Sigmoid colon (tissue), 4 donors: Measurements from ENCODE around the gene SMIM10L2A.

Experiments used
- CTCF ChIP-seq, 4 experiments: fragments of 450-650 bp in 3 of 4; fragments of 200-600 bp in 1 of 4; IDR thresholded peaks; one replicate each; pipeline ENCODE4 v1.5.1; 2016 to 2019; ENCODE audit warnings: antibody characterized with exemption in 4 of 4, mild to moderate bottlenecking in 3 of 4, moderate library complexity in 2 of 4
- POLR2A ChIP-seq, 2 donors: fragments of 450-650 bp; IDR thresholded peaks; one replicate each; pipeline ENCODE4 v1.6.1; 2016; ENCODE audit warnings: antibody characterized with exemption in 2 of 2, mild to moderate bottlenecking in 2 of 2, moderate library complexity in 2 of 2
- POLR2AphosphoS5 ChIP-seq, 4 donors: sonication (generic); formaldehyde crosslinking; IDR thresholded peaks; one replicate each; pipeline ENCODE4 v1.6.1; 2017; ENCODE audit warnings: antibody characterized with exemption in 4 of 4

DNA sequence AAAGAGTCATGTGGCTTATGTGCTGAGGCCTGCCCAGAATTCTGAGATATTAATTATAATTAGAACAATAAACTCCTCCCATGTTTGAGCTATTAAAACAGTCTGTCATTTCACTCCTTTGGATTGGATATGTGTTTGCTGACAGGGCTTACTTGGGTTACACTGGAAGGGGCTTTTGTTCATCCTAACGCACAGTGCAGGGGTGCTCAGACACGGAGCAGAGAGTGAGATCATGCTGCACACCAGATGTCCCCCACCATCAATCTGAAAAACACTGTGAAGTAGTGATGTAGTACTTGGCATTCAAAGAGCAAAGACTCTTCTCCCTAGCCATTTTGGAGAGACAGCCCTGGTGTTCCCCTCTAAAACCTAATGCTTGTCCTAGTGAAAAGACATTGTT is 24.1 kb upstream of the SMIM10L2A start:
- no peak for TF ChIP-seq CTCF (IDR thresholded peaks at IDR 0.05)
- no peak for TF ChIP-seq POLR2A (IDR thresholded peaks at IDR 0.05)
- TF ChIP-seq POLR2AphosphoS5 (IDR thresholded peaks at IDR 0.05) = no peak
